H9 (cell line): ENCODE results near the gene CAV2. TPM values are rescaled to one million over a fixed set of nuclear protein-coding genes. Genes with fewer than 3 reads are reported as not detected.

Experiments used
- DNase-seq: peaks from one replicate; pipeline ENCODE4 v3.0.0-alpha.2; 2017
- H2AFZ ChIP-seq: one replicate; pipeline ENCODE4 v1.6.1; 2013; ENCODE audit warnings: mild to moderate bottlenecking, low read length, control low read depth, moderate library complexity
- H2AK5ac ChIP-seq: 2 replicates; pipeline ENCODE4 v1.6.1; 2013; ENCODE audit warnings: low read length, control low read depth, mixed read lengths; ENCODE audit not compliant: insufficient read length
- H2BK120ac ChIP-seq: one replicate; pipeline ENCODE4 v1.6.1; 2013; ENCODE audit warnings: low read depth, mild to moderate bottlenecking, low read length, control low read depth, inconsistent platforms; ENCODE audit not compliant: poor library complexity, severe bottlenecking
- H2BK12ac ChIP-seq: 2 replicates; pipeline ENCODE4 v1.6.1; 2013; ENCODE audit warnings: low read length, control low read depth, mixed read lengths, low read depth; ENCODE audit not compliant: insufficient read length
- H2BK15ac ChIP-seq: 2 replicates; pipeline ENCODE4 v1.6.1; 2013; ENCODE audit warnings: low read depth, low read length, control low read depth
- H2BK20ac ChIP-seq: one replicate; pipeline ENCODE4 v1.6.1; 2013; ENCODE audit warnings: low read depth, mild to moderate bottlenecking, low read length, control low read depth, inconsistent platforms; ENCODE audit not compliant: poor library complexity, severe bottlenecking
- H2BK5ac ChIP-seq: 2 replicates; pipeline ENCODE4 v1.6.1; 2013; ENCODE audit warnings: low read length, control low read depth, mixed read lengths; ENCODE audit not compliant: insufficient read length
- H3K14ac ChIP-seq: 2 replicates; pipeline ENCODE4 v1.6.1; 2013; ENCODE audit warnings: low read length, control low read depth; ENCODE audit not compliant: insufficient read depth
- H3K18ac ChIP-seq: 2 replicates; pipeline ENCODE4 v1.6.1; 2013; ENCODE audit warnings: low read depth, mild to moderate bottlenecking, mixed read lengths, low read length, control low read depth; ENCODE audit not compliant: insufficient read length
- H3K23ac ChIP-seq: 2 replicates; pipeline ENCODE4 v1.6.1; 2013; ENCODE audit warnings: low read length, control low read depth, mixed read lengths, low read depth; ENCODE audit not compliant: insufficient read length
- H3K23me2 ChIP-seq: 2 replicates; pipeline ENCODE4 v1.6.1; 2013; ENCODE audit warnings: low read depth, mild to moderate bottlenecking, mixed read lengths, low read length, control low read depth; ENCODE audit not compliant: insufficient read length, poor library complexity, severe bottlenecking
- H3K27ac ChIP-seq: 2 replicates; pipeline ENCODE4 v1.5.1; 2013; ENCODE audit warnings: low read length, control low read depth, mixed read lengths, low read depth; ENCODE audit not compliant: insufficient read length
- H3K27me3 ChIP-seq: 2 replicates; pipeline ENCODE4 v1.6.1; 2013; ENCODE audit warnings: low read length, control low read depth, inconsistent platforms; ENCODE audit not compliant: insufficient read depth
- H3K4ac ChIP-seq: 2 replicates; pipeline ENCODE4 v1.6.1; 2013; ENCODE audit warnings: low read depth, mild to moderate bottlenecking, control low read depth, inconsistent platforms, low read length, moderate library complexity
- H3K4me1 ChIP-seq: 2 replicates; pipeline ENCODE4 v1.6.1; 2013; ENCODE audit warnings: low read length, control low read depth, inconsistent platforms; ENCODE audit not compliant: insufficient read depth
- H3K4me2 ChIP-seq: 2 replicates; pipeline ENCODE4 v1.6.1; 2013; ENCODE audit warnings: low read length, control low read depth, mixed read lengths; ENCODE audit not compliant: insufficient read length, insufficient read depth
- H3K56ac ChIP-seq: 2 replicates; pipeline ENCODE4 v1.6.1; 2013; ENCODE audit warnings: low read depth, mild to moderate bottlenecking, mixed read lengths, low read length, control low read depth; ENCODE audit not compliant: insufficient read length
- H3K79me1 ChIP-seq: 2 replicates; pipeline ENCODE4 v1.6.1; 2013; ENCODE audit warnings: low read depth, mild to moderate bottlenecking, moderate library complexity, low read length, control low read depth, inconsistent platforms; ENCODE audit not compliant: insufficient read depth, poor library complexity, severe bottlenecking
- H3K79me2 ChIP-seq: 2 replicates; pipeline ENCODE4 v1.6.1; 2013; ENCODE audit warnings: low read length, control low read depth, inconsistent platforms; ENCODE audit not compliant: insufficient read depth
- H3K9ac ChIP-seq: 2 replicates; pipeline ENCODE4 v1.6.1; 2013; ENCODE audit warnings: low read length, control low read depth, mixed read lengths; ENCODE audit not compliant: insufficient read length; ENCODE audit errors: extremely low read depth
- H3K9me3 ChIP-seq: one replicate; pipeline ENCODE4 v1.6.1; 2013; ENCODE audit warnings: low read depth, low read length, inconsistent platforms; ENCODE audit not compliant: control insufficient read depth
- H3T11ph ChIP-seq: one replicate; pipeline ENCODE4 v1.6.1; 2013; ENCODE audit warnings: mild to moderate bottlenecking, low read length, control low read depth, inconsistent platforms
- H4K20me1 ChIP-seq: one replicate; pipeline ENCODE4 v1.6.1; 2013; ENCODE audit not compliant: control insufficient read depth, insufficient read length, insufficient read depth
- H4K5ac ChIP-seq: 2 replicates; pipeline ENCODE4 v1.6.1; 2013; ENCODE audit warnings: low read depth, mild to moderate bottlenecking, mixed read lengths, low read length, control low read depth; ENCODE audit not compliant: insufficient read length
- H4K8ac ChIP-seq: replicated peaks from 2 replicates; pipeline ENCODE4 v1.6.1; 2013; ENCODE audit warnings: low read length, control low read depth, mixed read lengths, low read depth; ENCODE audit not compliant: insufficient read length
- H4K91ac ChIP-seq: 2 replicates; pipeline ENCODE4 v1.6.1; 2013; ENCODE audit warnings: low read depth, mild to moderate bottlenecking, moderate library complexity, mixed read lengths, low read length, control low read depth; ENCODE audit not compliant: insufficient read length
- H3K27ac Mint-ChIP-seq, 3 experiments: 2 replicates in 2 of 3; 3 replicates in 1 of 3; pipeline ENCODE4 v1.8.0; 2020 to 2021; ENCODE audit warnings: mixed read lengths in 3 of 3, mild to moderate bottlenecking in 1 of 3, moderate library complexity in 1 of 3
- H3K27me3 Mint-ChIP-seq: 2 replicates; pipeline ENCODE4 v1.8.0; 2021; ENCODE audit warnings: low read depth, mild to moderate bottlenecking, moderate library complexity, mixed read lengths
- H3K36me3 Mint-ChIP-seq, 3 experiments: 2 replicates in 2 of 3; 3 replicates in 1 of 3; pipeline ENCODE4 v1.8.0; 2020 to 2021; ENCODE audit warnings: low read depth in 3 of 3, mixed read lengths in 3 of 3; ENCODE audit not compliant: insufficient read depth in 1 of 3
- H3K4me1 Mint-ChIP-seq, 2 experiments: 2 replicates each; pipeline ENCODE4 v1.8.0; 2020; ENCODE audit warnings: mixed read lengths in 2 of 2
- H3K4me3 Mint-ChIP-seq, 2 experiments: 2 replicates in 1 of 2; 3 replicates in 1 of 2; pipeline ENCODE4 v1.8.0; 2020 to 2021; ENCODE audit warnings: mild to moderate bottlenecking in 2 of 2, mixed read lengths in 2 of 2, moderate library complexity in 1 of 2
- H3K9me3 Mint-ChIP-seq, 2 experiments: 2 replicates in 1 of 2; 3 replicates in 1 of 2; pipeline ENCODE4 v1.8.0; 2020; ENCODE audit warnings: mild to moderate bottlenecking in 2 of 2, mixed read lengths in 2 of 2, moderate library complexity in 1 of 2
- WGBS: extraction: QIAGEN DNeasy Blood & Tissue Kit; methylation state at CpG from one replicate; pipeline ENCODE4 v1.1.7; 2013; ENCODE audit warnings: missing lambda C conversion rate, low lambda C conversion rate, mixed read lengths; ENCODE audit not compliant: insufficient read length; ENCODE audit errors: extremely low coverage; 5-methylcytosine and 5-hydroxymethylcytosine counted together
- total RNA-seq: library from RNA; stranded (reverse); gene quantifications from 2 replicates; pipeline ENCODE4 v1.2.1, GENCODE V29; 2021
- TF ChIP-seq, protein P1 (sequence below): fragments of 200-600 bp; sonication (generic); conservative IDR thresholded peaks from 3 replicates; pipeline ENCODE4 v1.8.0; 2021; ENCODE audit warnings: antibody characterized with exemption, mild to moderate bottlenecking

The CAV2 gene
- total RNA-seq, 1 experiment from 2014 or later: 3.7 TPM

DNA sequence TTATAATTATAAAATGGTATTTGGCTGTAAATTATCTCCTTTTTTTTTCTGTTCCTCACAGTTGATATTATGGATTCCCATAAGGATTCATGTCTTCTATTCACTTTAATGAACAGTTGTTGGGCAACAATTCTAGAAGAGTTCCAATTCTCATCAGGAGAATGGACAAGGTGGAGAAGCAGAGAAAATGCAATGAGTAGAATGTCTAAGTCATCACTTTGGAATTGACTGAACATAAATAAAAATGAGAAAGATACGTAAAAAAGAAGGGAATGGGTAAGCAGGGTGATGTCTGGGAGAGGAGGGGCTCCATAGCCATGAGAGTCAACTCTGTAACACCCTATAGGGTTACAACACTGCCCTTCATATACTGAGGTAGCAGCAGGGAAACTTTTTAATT lies 1.8 kb upstream of the CAV2 start:
- Mint-ChIP-seq H3K27me3 (peaks cover 33% of the 10 kb centered on the region), H3K27ac (no peak overlapping the region), H3K4me1 (peaks cover 12 to 14% of the 10 kb centered on the region in 2 experiments), H3K9me3 (no peaks in the 10 kb centered on the region), H3K36me3 (no peaks in the 10 kb centered on the region), H3K4me3 (no peak overlapping the region)
- Histone ChIP-seq H3K23ac (no peak overlapping the region), H3K79me2 (no peaks in the 10 kb centered on the region), H3K27me3 (no peaks in the 10 kb centered on the region; the same call in 1 of the 2 replicates), H3K4me1 (no peaks in the 10 kb centered on the region), H2AFZ (no peak overlapping the region), H3K56ac (no peak overlapping the region), H3K4me2 (no peak overlapping the region), H2BK5ac (no peak overlapping the region), H2BK12ac (no peak overlapping the region), H2BK20ac (no peak overlapping the region), H3K18ac (no peak overlapping the region), H3K27ac (no peak overlapping the region), H4K8ac (no peak overlapping the region), H4K20me1 (no peaks in the 10 kb centered on the region), H3K9ac (no peak overlapping the region), H3K9me3 (no peaks in the 10 kb centered on the region), H2BK15ac (no peak overlapping the region), H3K4ac (no peak overlapping the region), H4K5ac (no peak overlapping the region), H3T11ph (no peak overlapping the region), H2AK5ac (no peak overlapping the region), H3K23me2 (peaks cover 10% of the 10 kb centered on the region), H3K14ac (no peak overlapping the region), H4K91ac (no peak overlapping the region), H2BK120ac (no peak overlapping the region), H3K79me1 (no peaks in the 10 kb centered on the region)
- TF ChIP-seq, protein P1, sequence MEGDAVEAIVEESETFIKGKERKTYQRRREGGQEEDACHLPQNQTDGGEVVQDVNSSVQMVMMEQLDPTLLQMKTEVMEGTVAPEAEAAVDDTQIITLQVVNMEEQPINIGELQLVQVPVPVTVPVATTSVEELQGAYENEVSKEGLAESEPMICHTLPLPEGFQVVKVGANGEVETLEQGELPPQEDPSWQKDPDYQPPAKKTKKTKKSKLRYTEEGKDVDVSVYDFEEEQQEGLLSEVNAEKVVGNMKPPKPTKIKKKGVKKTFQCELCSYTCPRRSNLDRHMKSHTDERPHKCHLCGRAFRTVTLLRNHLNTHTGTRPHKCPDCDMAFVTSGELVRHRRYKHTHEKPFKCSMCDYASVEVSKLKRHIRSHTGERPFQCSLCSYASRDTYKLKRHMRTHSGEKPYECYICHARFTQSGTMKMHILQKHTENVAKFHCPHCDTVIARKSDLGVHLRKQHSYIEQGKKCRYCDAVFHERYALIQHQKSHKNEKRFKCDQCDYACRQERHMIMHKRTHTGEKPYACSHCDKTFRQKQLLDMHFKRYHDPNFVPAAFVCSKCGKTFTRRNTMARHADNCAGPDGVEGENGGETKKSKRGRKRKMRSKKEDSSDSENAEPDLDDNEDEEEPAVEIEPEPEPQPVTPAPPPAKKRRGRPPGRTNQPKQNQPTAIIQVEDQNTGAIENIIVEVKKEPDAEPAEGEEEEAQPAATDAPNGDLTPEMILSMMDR: no peak
- no CpG with 5 or more reads among the region's 1 CpG for WGBS
- DNase-seq: no peak
